Stomach (tissue), 4 donors: ENCODE measurements around the gene AGBL4.

Source experiments
- CTCF ChIP-seq, 7 experiments: fragments of 450-650 bp in 4 of 7; fragments of 200-600 bp in 3 of 7; sonication (generic) in 3 of 7; IDR thresholded peaks; one replicate each; pipeline ENCODE4 v1.5.1; 2016 to 2019; ENCODE audit warnings: antibody characterized with exemption in 7 of 7, control low read depth in 2 of 7, mild to moderate bottlenecking in 1 of 7
- EP300 ChIP-seq: sonication (generic); formaldehyde crosslinking; IDR thresholded peaks from one replicate; pipeline ENCODE4 v1.6.1; 2017; ENCODE audit warnings: antibody characterized with exemption
- POLR2A ChIP-seq, 4 donors: fragments of 450-650 bp; IDR thresholded peaks; one replicate each; pipeline ENCODE4 v1.6.1; 2016; ENCODE audit warnings: antibody characterized with exemption in 4 of 4, control low read depth in 2 of 4, mild to moderate bottlenecking in 1 of 4, moderate library complexity in 1 of 4
- POLR2AphosphoS5 ChIP-seq, 3 donors: sonication (generic); formaldehyde crosslinking; IDR thresholded peaks; one replicate each; pipeline ENCODE4 v1.6.1; 2016; ENCODE audit warnings: antibody characterized with exemption in 3 of 3

- no peak for TF ChIP-seq CTCF (IDR thresholded peaks at IDR 0.05)
- TF ChIP-seq POLR2AphosphoS5 (IDR thresholded peaks at IDR 0.05), result no peak
- no peak for TF ChIP-seq POLR2A (IDR thresholded peaks at IDR 0.05)
- TF ChIP-seq EP300, result no peak
These were observed 258.7 kb downstream of the AGBL4 start for GRCh38 chr1:49765034-49765433.
